ENCODE results near the gene C2orf68.
"Not testable (repeated sequence)": the region's sequence is repeated elsewhere in the genome, so short reads cannot be mapped to it uniquely, and the experiment has no call there.

Gene C2orf68

DNA sequence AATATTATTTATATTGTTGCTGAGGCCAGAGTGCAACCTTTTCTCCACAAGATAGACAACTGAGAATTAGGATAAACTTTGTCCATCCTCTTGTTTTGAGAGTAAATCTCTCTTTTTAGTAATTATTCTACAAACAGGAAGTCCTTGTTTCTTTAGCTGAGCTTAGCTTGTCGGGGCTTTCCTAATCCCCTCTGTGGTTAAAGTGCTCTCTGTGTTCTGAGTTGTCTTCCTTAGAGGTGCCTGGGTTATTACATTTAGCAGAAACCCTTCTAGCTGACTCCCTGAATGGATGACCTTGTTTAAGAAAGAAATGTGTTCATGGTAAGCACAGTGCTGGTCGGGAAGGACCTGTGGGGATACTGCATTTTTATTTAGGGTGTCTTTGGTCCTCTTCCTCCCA lies 16.8 kb upstream of the C2orf68 start:
- DNase-seq, result peak in 1 of 5 experiments; percentile 69

GRCh38 chr2:85623991-85624390 lies 12.1 kb upstream of the C2orf68 start:
- DNase-seq, result no peak

GRCh38 chr2:85621338-85621737 lies 9.5 kb upstream of the C2orf68 start:
- DNase-seq, result no peak

DNA sequence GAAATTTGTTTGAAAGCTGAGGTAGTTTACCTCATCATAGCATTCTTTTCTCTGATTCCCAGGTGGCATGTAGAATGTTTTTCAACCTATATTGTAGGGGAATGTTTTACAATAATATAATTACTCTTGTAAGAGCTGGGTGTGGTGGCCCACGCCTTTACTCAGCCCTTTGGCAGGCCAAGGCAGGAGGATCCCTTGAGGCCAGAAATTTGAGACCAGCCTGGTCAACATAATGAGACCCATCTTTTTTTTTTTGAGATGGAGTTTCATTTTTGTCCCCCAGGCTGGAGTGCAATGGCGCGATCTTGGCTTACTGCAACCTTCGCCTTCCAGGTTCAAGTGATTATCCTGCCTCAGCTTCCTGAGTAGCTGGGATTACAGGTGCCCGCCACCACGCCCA lies 7.8 kb upstream of the C2orf68 start:
- DNase-seq, result no peak

DNA sequence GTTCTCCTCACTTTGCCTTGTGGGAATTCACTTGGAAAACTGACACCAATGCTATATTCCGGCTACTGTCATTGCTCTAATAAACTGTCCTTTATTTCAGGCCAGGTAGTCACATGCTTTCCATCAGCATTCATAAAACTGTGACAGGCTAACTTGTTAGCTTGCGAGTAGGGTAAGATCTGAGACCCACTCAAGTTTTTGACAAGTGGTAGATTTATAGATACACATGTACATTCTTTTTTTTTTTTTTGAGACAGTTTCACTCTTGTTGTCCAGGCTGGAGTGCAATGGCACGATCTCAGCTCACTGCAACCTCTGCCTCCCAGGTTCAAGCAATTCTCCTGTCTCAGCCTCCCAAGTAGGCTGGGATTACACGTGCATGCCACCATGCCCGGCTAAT lies 5.9 kb upstream of the C2orf68 start:
- not testable (repeated sequence) for DNase-seq

GRCh38 chr2:85615413-85615728 lies 3.5 kb upstream of the C2orf68 start:
- no peak for DNase-seq

GRCh38 chr2:85614757-85615156 lies 2.9 kb upstream of the C2orf68 start:
- peak in 1 of 5 experiments; percentile 33 for DNase-seq

- DNase-seq, result no peak
These were observed 2.0 kb upstream of the C2orf68 start for GRCh38 chr2:85613717-85614515.

GRCh38 chr2:85611217-85611704 lies 605 bp downstream of the C2orf68 start:
- no peak for DNase-seq

DNA sequence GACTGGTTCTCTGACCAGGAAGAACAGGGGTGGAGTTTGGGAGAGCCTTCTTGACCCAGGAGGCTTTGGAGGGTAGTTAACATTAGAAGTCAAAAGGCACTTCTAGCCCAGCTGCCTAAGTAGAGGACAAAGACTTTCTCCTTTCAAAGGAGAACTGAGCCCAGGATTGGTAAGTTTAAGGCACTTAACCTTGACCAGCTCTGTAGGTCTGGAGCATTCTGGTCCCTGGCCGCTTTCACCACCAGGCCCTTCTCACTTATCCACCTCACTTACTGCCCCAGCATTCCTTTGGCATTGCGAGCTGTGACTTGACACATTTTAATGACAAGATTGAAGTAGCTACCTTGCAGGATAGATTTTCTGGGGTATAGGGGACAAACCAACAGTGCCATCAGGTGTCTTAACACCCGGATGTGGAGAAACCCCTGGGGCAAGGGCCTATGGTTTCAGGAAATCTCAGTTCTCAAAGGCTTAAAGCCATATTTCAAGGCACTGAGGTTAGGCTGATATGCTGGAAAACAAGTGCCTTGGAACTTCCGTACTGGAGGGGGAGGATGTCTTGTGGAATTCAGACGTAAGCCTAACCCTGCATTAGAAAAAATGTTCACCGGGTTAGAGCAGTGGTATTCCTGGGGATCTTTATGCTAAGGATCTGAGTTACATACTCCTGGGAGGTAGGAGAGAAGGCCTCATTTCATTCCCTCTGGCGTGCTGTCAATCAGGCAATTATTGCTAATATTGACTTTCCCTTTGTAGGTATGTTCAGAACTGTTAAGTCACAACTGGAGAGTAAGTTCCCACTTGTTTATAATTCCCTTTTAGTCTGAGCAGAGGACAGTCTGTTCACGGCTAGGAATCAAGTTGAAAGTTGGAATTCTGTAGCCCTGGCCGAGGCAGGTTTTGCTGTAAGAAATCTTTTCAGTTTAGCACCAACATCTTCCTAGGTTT lies 4.3 kb downstream of the C2orf68 start:
- no peak for DNase-seq

- DNase-seq, result no peak
These were observed 5.8 kb downstream of the C2orf68 start for GRCh38 chr2:85606116-85606455.

- no peak for DNase-seq
These were observed 6.3 kb downstream of the C2orf68 start for GRCh38 chr2:85605406-85606115.

DNA sequence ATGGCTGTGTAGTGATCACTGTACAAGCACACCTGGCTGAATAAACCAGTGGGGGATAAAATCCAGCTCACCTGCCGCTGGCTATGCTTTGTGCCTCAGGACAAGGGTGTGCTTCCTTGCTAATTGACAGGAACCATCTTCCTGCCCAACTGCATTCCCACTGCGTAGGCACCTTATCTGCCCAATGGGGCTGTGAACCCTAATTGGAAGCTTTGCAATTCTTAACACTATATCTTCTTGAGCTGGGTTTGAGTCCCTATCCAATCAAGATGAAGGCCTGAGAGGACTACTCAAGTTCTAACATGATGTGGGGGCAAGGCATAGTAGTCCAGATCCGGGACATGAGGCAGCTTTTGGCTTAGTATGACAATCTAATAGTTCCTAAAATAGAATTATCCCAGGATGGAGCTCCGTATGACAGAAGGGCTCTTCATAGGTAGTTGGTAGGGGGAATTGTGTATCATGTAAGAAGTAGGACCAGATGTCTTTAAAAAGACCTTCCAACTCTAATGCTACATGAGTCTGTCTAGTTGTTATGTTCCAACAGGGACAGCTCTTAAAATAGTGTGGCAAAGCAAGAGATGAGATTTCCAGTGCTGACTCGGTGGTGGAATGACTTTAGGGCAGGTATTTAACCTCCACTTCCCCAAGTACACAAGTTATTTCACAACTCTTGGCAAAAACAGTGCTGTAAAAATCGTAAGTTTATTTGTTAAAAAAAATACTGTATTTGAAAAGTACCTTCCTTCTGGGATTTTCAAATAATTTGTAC lies 7.1 kb downstream of the C2orf68 start:
- DNase-seq, result no peak

GRCh38 chr2:85604133-85604444 lies 7.8 kb downstream of the C2orf68 start:
- not testable (repeated sequence) for DNase-seq

DNA sequence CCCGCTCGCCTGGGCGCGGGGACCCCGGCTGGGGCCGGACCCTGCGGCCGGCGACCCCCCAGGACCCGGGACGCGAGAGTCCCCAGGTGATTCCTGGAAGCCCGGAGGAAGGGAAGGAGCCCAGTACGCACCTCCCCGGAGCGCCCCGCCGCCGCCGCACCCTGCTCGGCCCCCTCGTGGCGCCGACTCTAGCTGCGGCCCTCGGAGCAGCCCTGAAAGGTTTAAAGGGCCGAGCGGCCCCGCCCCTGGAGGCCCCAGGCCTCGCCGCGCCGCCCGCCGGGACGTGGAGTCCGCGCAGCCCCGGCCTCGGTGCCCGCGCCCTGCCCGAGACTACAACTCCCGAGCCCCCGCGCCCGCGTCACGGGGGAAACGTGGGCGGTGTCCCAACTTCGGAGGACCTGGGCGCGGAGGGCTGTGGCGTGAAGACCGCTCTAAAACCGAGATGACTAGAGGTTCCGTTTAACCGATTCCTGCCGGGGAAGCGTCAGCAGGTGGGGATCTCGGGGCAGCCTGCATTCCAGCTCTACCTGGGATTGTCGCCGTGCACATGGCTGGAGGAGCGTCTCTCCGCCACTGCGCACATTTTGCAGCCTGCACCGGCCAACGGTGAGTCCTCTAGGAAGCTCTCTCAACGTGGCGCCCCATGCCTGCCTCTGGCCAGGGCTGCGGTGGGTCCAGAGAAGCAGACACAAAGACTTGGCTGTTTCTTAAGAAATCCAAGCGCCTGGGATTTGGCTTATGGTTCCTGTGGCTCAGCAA lies 9.2 kb downstream of the C2orf68 start, which contains the start of gene TMEM150A:
TSS of gene TMEM150A (minus strand) at position 223 of the 759 bp plus-strand sequence. CDS start 750 bp downstream, outside the sequence.
- DNase-seq, result peak; percentile 65 to 88 (median 82)

GRCh38 chr2:85601771-85602475 lies 9.9 kb downstream of the C2orf68 start:
- no peak for DNase-seq

- no peak for DNase-seq
These were observed 10.7 kb downstream of the C2orf68 start for GRCh38 chr2:85600951-85601770.

DNA sequence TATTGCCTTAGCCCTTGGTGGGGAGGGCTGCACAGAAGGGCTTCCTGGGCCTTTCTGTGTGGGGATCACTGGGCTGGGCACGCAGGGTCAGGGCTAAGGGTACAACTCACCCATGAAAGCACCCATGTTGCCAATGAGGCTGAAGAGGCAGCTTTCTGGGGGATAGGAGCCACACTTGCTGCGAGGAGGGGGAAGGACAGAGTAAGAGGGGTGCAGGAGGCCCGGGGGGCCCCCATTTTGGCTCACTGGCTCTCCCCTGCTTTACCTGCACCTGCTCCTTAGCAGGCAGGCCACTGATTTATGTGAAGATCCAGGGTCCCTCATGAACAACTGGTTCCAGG lies 11.7 kb downstream of the C2orf68 start:
- no peak for DNase-seq

DNA sequence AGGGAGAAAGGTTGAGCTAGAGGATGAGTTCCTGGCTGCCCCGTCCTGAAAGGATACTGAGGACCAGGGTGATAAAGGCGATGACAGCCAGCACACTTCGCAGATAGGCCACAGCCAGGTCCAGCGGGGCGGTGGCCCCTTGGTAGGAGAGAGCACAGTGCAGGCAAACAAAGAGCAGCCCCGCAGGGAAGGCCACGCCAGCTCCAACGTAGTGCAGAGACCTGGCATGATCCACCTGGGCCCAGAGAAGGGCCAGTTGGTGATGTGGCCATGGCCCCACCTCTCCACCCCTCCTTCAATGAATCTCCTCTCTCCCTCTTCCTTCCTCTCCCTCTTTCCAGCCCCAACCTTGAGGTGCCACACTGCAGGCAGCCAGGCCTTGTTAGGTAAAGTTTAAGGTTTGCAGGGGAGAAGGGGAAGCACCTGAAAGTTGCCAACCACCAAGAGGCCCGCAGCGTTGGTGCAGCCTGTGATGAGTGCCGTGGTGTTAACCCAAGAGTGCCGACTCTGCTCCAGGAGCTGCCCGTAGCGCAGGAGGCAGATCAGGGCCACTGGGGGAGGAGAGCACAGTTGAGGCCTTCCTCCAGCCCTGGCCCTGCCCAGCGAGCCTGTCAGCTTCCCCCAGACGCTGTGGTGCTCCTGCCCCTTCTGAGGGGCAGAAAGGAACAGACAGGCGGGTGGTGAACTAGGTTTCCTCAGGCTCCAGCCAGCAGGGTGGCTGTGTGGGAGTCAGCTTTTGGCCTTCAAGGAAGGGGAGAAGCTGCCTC lies 12.2 kb downstream of the C2orf68 start:
- DNase-seq, result peak in 1 of 5 experiments; percentile 19

Data from T-helper 2 cell (primary cell).